Pancreas (tissue), 10 donors: ENCODE results near the gene TP53. TPM values are rescaled to one million over a fixed set of nuclear protein-coding genes. Genes with fewer than 3 reads are reported as not detected.
A peak's percentile ranks its signal among the peaks of the same experiment; 100 is the strongest.

Experiments used
- ATAC-seq, 4 donors: fragments of 200-7000 bp; cut with Tn5 transposase; one replicate each; pipeline versions ENCODE4 v1.8.0 to v1.9.1; 2020; ENCODE audit warnings: mild to moderate bottlenecking in 4 of 4, moderate library complexity in 4 of 4
- DNase-seq, 6 donors: peaks; one replicate each; pipeline ENCODE4 v3.0.0-alpha.2; 2020
- FAIRE-seq: peaks from 2 replicates; lab custom pipeline; 2012; peaks lifted over from hg19 to GRCh38; lab: Jason Lieb, UNC
- H3K27ac ChIP-seq, 4 donors: fragments of 200-600 bp; sonication (generic); 1 replicate in 3 of 4; 2 replicates in 1 of 4; pipeline versions ENCODE4 v1.5.0 to v1.8.0; 2020
- H3K27me3 ChIP-seq, 4 donors: fragments of 200-600 bp; one replicate each; pipeline ENCODE4 v1.8.0; 2021
- H3K36me3 ChIP-seq, 3 donors: fragments of 200-600 bp; sonication (generic) in 1 of 3; one replicate each; pipeline versions ENCODE4 v1.5.0 to v1.8.0; 2020 to 2021
- H3K4me1 ChIP-seq, 3 donors: fragments of 200-600 bp; one replicate each; pipeline ENCODE4 v1.8.0; 2021
- H3K4me3 ChIP-seq, 4 donors: fragments of 200-600 bp; sonication (generic) in 2 of 4; one replicate each; pipeline versions ENCODE4 v1.5.0 to v1.8.0; 2020 to 2021
- H3K9me3 ChIP-seq, 4 donors: fragments of 200-600 bp; one replicate each; pipeline ENCODE4 v1.8.0; 2021
- CTCF ChIP-seq, 4 donors: fragments of 200-600 bp; sonication (generic) in 3 of 4; IDR thresholded peaks; one replicate each; pipeline versions ENCODE4 v1.5.0 to v1.8.0; 2021; ENCODE audit warnings: antibody characterized with exemption in 4 of 4
- WGBS, 2 donors: extraction: QIAGEN DNeasy Blood & Tissue Kit; methylation state at CpG; one replicate each; pipeline ENCODE4 v1.1.7; 2013; 5-methylcytosine and 5-hydroxymethylcytosine counted together
- intact Hi-C, 3 donors: fragments of 100-400 bp; cut with DNase I; formaldehyde crosslinking; loops; one replicate each; pipeline versions ENCODE4 v1.11.1 to v1.14.2; 2022
- polyA plus RNA-seq, 2 donors: library from polyadenylated mRNA; stranded (reverse); fragments of 200-250 nt; gene quantifications; one replicate each; pipeline ENCODE4 v1.2.3, GENCODE V29; 2013
- total RNA-seq, 6 donors: library from RNA; stranded (reverse); fragmentation: NEBNext Ultra II Directional in 4 of 6; extraction: Animal tissue kit (Norgen Biotek cat#: 25700) in 4 of 6; gene quantifications; one replicate each; pipeline versions ENCODE4 v1.2.1 to v1.2.4, GENCODE V29; 2021 to 2023
- donor health status: healthy with polysubstance abuse.
- donor health status: DM: no; HTN: no; CAD: no; lungs with moderate emphysema.
- donor health status: DM: no; HTN: no; CAD: no.
- donor health status: control.
- donor health status: control.
- donor health status: Bipolar disorder and iron deficiency.
- donor health status: DM: yes; HTN: yes; CAD: no.
- donor health status: DM: no; HTN: no; CAD: no.
- donor health status: DM: no; HTN: no; CAD: no.
- donor health status: DM: yes; HTN: yes; CAD: no.

The TP53 gene
- total and polyA plus RNA-seq, 8 donors: 8.3 to 35.9 (median 24.8) TPM

- FAIRE-seq: peak; percentile 91
- ATAC-seq: peak; percentile 82 to 89 (median 86)
Measured at GRCh38 chr17:7687908-7688807, 868 bp upstream of the TP53 start, which contains the start of gene WRAP53. TSS of gene WRAP53 (plus strand) at chr17:7688477. CDS start at chr17:7688649, 172 bp downstream.

GRCh38 chr17:7686222-7687071 is 843 bp downstream of the TP53 start:
- 0 to 1% methylated on average over 30 of the region's 30 CpGs for WGBS, 2 donors
- FAIRE-seq: no peak
- H3K27me3 ChIP-seq: no peaks in the 10 kb centered on the region
- ATAC-seq: peak; percentile 59 to 72 (median 66)
- TF ChIP-seq CTCF (IDR thresholded peaks at IDR 0.05): no peak
- no peaks in the 10 kb centered on the region for H3K36me3 ChIP-seq
- DNase-seq: peak in 5 of 6 donors; percentile 71 to 82 (median 76)
- H3K4me1 ChIP-seq: peaks cover 3 to 25% (median 19%) of the 10 kb centered on the region in 3 donors
- peak overlapping the region; percentile 93 to 98 (median 97) for H3K27ac ChIP-seq
- intact Hi-C loops: no loop called here
- no peaks in the 10 kb centered on the region for H3K9me3 ChIP-seq
- peak overlapping the region; percentile 43 to 91 (median 64) for H3K4me3 ChIP-seq

More at GRCh38 chr17:7687908-7688807, 868 bp upstream of the TP53 start, which contains the start of gene WRAP53:
- intact Hi-C loops: no loop called here
- Histone ChIP-seq H3K36me3 (no peaks in the 10 kb centered on the region), H3K9me3 (no peaks in the 10 kb centered on the region), H3K4me3 (peak within 1 kb of the TSS; percentile 45 to 91 (median 64)), H3K4me1 (peaks cover 3 to 25% (median 19%) of the 10 kb centered on the region in 3 donors), H3K27me3 (no peaks in the 10 kb centered on the region), H3K27ac (peak within 1 kb of the TSS; percentile 93 to 98 (median 97))
- peak; percentile 95 to 98 (median 97) for DNase-seq
- peak; percentile 92 to 99 (median 98) for TF ChIP-seq CTCF (IDR thresholded peaks at IDR 0.05)
- whole genome bisulfite sequencing, 2 donors: 0% methylated on average over 51 of the region's 51 CpGs

- peak; percentile 69 to 85 (median 78) for ATAC-seq
- DNase-seq: peak; percentile 90 to 94 (median 92)
- Histone ChIP-seq H3K27me3 (no peaks in the 10 kb centered on the region), H3K4me1 (peaks cover 3 to 25% (median 19%) of the 10 kb centered on the region in 3 donors), H3K9me3 (no peaks in the 10 kb centered on the region), H3K4me3 (peak overlapping the region; percentile 43 to 91 (median 64)), H3K27ac (peak overlapping the region; percentile 93 to 98 (median 97)), H3K36me3 (no peaks in the 10 kb centered on the region)
- 1 to 2% methylated on average over 44 of the region's 44 CpGs for WGBS, 2 donors
- TF ChIP-seq CTCF (IDR thresholded peaks at IDR 0.05): no peak
- FAIRE-seq: no peak
- intact Hi-C loops: no loop called here
Measured at GRCh38 chr17:7685533-7686221, 1.6 kb downstream of the TP53 start.

GRCh38 chr17:7684851-7685532 is 2.3 kb downstream of the TP53 start:
- Histone ChIP-seq H3K27ac (peak overlapping the region; percentile 93 to 98 (median 97)), H3K4me3 (peak overlapping the region; percentile 43 to 91 (median 64)), H3K9me3 (no peaks in the 10 kb centered on the region), H3K4me1 (peaks cover 3 to 25% (median 19%) of the 10 kb centered on the region in 3 donors), H3K27me3 (no peaks in the 10 kb centered on the region), H3K36me3 (no peaks in the 10 kb centered on the region)
- FAIRE-seq (no peak), ATAC-seq (no peak), DNase-seq (no peak)
- intact Hi-C loops: no loop called here
- 32 to 39% methylated on average over 15 of the region's 15 CpGs for WGBS, 2 donors
- TF ChIP-seq CTCF (IDR thresholded peaks at IDR 0.05): no peak
